HEK293 (cell line): ENCODE measurements around the gene ZNF611.

ENCODE experiments used
- CTCF ChIA-PET: fragments of 350-600 bp; formaldehyde crosslinking; extraction: SDS; loops from one replicate; lab custom pipeline; 2021; ENCODE audit warnings: antibody characterized with exemption; lab: Yijun Ruan, JAX
- POLR2A ChIA-PET: fragments of 300-600 bp; formaldehyde crosslinking; extraction: SDS; loops from one replicate; lab custom pipeline; 2020; ENCODE audit warnings: antibody characterized with exemption, inconsistent platforms; lab: Yijun Ruan, JAX
- H3K27ac ChIP-seq: fragments of 200-500 bp; sonication (Bioruptor generic); 2 replicates; pipeline ENCODE4 v1.5.1; 2014; ENCODE audit warnings: low read depth, low read length, control low read depth, inconsistent platforms; ENCODE audit errors: extremely low read depth
- H3K36me3 ChIP-seq, 2 experiments: fragments of 200-500 bp in 1 of 2; sonication (Bioruptor generic) in 1 of 2; 1 replicate in 1 of 2; 2 replicates in 1 of 2; pipeline ENCODE4 v1.5.1; 2014 to 2017; ENCODE audit warnings: inconsistent platforms in 2 of 2, low read length in 2 of 2; ENCODE audit not compliant: control insufficient read depth in 2 of 2, insufficient read depth in 1 of 2
- H3K4me1 ChIP-seq: fragments of 200-500 bp; sonication (Bioruptor generic); 2 replicates; pipeline ENCODE4 v1.5.1; 2014; ENCODE audit warnings: mild to moderate bottlenecking, low read length, inconsistent platforms; ENCODE audit not compliant: control insufficient read depth, insufficient read depth
- H3K4me3 ChIP-seq: 2 replicates; pipeline ENCODE4 v1.5.1; 2011; ENCODE audit warnings: low read depth, mild to moderate bottlenecking, control low read depth, low read length, moderate library complexity
- H3K9me3 ChIP-seq: fragments of 200-500 bp; sonication (Bioruptor generic); 2 replicates; pipeline ENCODE4 v1.5.1; 2014; ENCODE audit warnings: low read depth, low read length, inconsistent platforms; ENCODE audit not compliant: control insufficient read depth, insufficient read depth
- ATF2 ChIP-seq: fragments of 450-650 bp; formaldehyde crosslinking; IDR thresholded peaks from 2 replicates; pipeline ENCODE4 v1.5.1; 2016; ENCODE audit warnings: missing biosample characterization, missing genetic modification characterization, low read depth
- GLIS2 ChIP-seq: fragments of 450-650 bp; formaldehyde crosslinking; IDR thresholded peaks from 2 replicates; pipeline ENCODE4 v1.5.1; 2016; ENCODE audit warnings: missing biosample characterization, missing genetic modification characterization
- IKZF3 ChIP-seq: fragments of 450-650 bp; IDR thresholded peaks from 2 replicates; pipeline ENCODE4 v1.5.0; 2018; ENCODE audit warnings: missing biosample characterization, mild to moderate bottlenecking, missing genetic modification characterization, moderate library complexity
- TCF7L2 ChIP-seq: IDR thresholded peaks from 2 replicates; pipeline ENCODE4 v1.6.1; 2011; ENCODE audit warnings: low read depth, mild to moderate bottlenecking, inconsistent platforms, low read length, moderate library complexity, borderline replicate concordance
- ZNF146 ChIP-seq: fragments of 450-650 bp; formaldehyde crosslinking; IDR thresholded peaks from 2 replicates; pipeline ENCODE4 v1.5.1; 2016; ENCODE audit warnings: missing biosample characterization, missing genetic modification characterization
- ZNF274 ChIP-seq, 2 experiments: fragments of 200-500 bp in 1 of 2; fragments of 450-650 bp in 1 of 2; sonication (Bioruptor generic) in 1 of 2; formaldehyde crosslinking in 1 of 2; IDR thresholded peaks; 2 replicates each; pipeline versions ENCODE4 v1.5.1 to v1.6.1; 2014 to 2016; ENCODE audit warnings: borderline replicate concordance in 1 of 2, inconsistent platforms in 1 of 2, low read length in 1 of 2, missing biosample characterization in 1 of 2, missing genetic modification characterization in 1 of 2
- ZNF350 ChIP-seq: fragments of 450-650 bp; formaldehyde crosslinking; IDR thresholded peaks from 2 replicates; pipeline ENCODE4 v1.5.0; 2017; ENCODE audit warnings: missing biosample characterization, mild to moderate bottlenecking, missing genetic modification characterization
- ZNF529 ChIP-seq: fragments of 450-650 bp; formaldehyde crosslinking; IDR thresholded peaks from 2 replicates; pipeline ENCODE4 v1.5.1; 2017; ENCODE audit warnings: missing genetic modification characterization, missing biosample characterization; ENCODE audit not compliant: insufficient replicate concordance
- ZNF629 ChIP-seq: fragments of 450-650 bp; formaldehyde crosslinking; IDR thresholded peaks from 2 replicates; pipeline ENCODE4 v1.5.1; 2017; ENCODE audit warnings: missing biosample characterization, missing genetic modification characterization
- ZNF704 ChIP-seq: fragments of 450-650 bp; formaldehyde crosslinking; IDR thresholded peaks from 2 replicates; pipeline ENCODE4 v1.5.1; 2016; ENCODE audit warnings: missing biosample characterization, missing genetic modification characterization
- ZSCAN16 ChIP-seq: fragments of 450-650 bp; formaldehyde crosslinking; IDR thresholded peaks from 2 replicates; pipeline ENCODE4 v1.5.1; 2016; ENCODE audit warnings: missing biosample characterization, missing genetic modification characterization
- TF ChIP-seq, protein P1 (sequence below): fragments of 450-650 bp; formaldehyde crosslinking; IDR thresholded peaks from 2 replicates; pipeline ENCODE4 v1.5.1; 2016; ENCODE audit warnings: missing biosample characterization, missing genetic modification characterization
- TF ChIP-seq, protein P2 (sequence below): IDR thresholded peaks from 2 replicates; pipeline ENCODE4 v1.6.1; 2011; ENCODE audit warnings: mild to moderate bottlenecking, low read depth, low read length, borderline replicate concordance
- TF ChIP-seq, protein P3 (sequence below): fragments of 450-650 bp; formaldehyde crosslinking; IDR thresholded peaks from 2 replicates; pipeline ENCODE4 v1.5.1; 2016; ENCODE audit warnings: missing biosample characterization, missing genetic modification characterization

ZNF611 gene

GRCh38 chr19:52665027-52665426 lies 69.8 kb downstream of the ZNF611 start (continued):
- TF ChIP-seq, protein P1, sequence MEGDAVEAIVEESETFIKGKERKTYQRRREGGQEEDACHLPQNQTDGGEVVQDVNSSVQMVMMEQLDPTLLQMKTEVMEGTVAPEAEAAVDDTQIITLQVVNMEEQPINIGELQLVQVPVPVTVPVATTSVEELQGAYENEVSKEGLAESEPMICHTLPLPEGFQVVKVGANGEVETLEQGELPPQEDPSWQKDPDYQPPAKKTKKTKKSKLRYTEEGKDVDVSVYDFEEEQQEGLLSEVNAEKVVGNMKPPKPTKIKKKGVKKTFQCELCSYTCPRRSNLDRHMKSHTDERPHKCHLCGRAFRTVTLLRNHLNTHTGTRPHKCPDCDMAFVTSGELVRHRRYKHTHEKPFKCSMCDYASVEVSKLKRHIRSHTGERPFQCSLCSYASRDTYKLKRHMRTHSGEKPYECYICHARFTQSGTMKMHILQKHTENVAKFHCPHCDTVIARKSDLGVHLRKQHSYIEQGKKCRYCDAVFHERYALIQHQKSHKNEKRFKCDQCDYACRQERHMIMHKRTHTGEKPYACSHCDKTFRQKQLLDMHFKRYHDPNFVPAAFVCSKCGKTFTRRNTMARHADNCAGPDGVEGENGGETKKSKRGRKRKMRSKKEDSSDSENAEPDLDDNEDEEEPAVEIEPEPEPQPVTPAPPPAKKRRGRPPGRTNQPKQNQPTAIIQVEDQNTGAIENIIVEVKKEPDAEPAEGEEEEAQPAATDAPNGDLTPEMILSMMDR (tag by site-specific recombination): no peak
- TF ChIP-seq, protein P2, sequence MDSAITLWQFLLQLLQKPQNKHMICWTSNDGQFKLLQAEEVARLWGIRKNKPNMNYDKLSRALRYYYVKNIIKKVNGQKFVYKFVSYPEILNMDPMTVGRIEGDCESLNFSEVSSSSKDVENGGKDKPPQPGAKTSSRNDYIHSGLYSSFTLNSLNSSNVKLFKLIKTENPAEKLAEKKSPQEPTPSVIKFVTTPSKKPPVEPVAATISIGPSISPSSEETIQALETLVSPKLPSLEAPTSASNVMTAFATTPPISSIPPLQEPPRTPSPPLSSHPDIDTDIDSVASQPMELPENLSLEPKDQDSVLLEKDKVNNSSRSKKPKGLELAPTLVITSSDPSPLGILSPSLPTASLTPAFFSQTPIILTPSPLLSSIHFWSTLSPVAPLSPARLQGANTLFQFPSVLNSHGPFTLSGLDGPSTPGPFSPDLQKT: no peak
- TF ChIP-seq ZNF704 (tag by site-specific recombination): no peak
- no peak for TF ChIP-seq ZNF629 (tag by site-specific recombination)
- no peak for TF ChIP-seq IKZF3
- no peak for TF ChIP-seq ZNF529 (tag by site-specific recombination)
- TF ChIP-seq GLIS2 (tag by site-specific recombination): no peak
- no peak for TF ChIP-seq ZNF146
- no peak for TF ChIP-seq ATF2 (tag by site-specific recombination)
- TF ChIP-seq, protein P3, sequence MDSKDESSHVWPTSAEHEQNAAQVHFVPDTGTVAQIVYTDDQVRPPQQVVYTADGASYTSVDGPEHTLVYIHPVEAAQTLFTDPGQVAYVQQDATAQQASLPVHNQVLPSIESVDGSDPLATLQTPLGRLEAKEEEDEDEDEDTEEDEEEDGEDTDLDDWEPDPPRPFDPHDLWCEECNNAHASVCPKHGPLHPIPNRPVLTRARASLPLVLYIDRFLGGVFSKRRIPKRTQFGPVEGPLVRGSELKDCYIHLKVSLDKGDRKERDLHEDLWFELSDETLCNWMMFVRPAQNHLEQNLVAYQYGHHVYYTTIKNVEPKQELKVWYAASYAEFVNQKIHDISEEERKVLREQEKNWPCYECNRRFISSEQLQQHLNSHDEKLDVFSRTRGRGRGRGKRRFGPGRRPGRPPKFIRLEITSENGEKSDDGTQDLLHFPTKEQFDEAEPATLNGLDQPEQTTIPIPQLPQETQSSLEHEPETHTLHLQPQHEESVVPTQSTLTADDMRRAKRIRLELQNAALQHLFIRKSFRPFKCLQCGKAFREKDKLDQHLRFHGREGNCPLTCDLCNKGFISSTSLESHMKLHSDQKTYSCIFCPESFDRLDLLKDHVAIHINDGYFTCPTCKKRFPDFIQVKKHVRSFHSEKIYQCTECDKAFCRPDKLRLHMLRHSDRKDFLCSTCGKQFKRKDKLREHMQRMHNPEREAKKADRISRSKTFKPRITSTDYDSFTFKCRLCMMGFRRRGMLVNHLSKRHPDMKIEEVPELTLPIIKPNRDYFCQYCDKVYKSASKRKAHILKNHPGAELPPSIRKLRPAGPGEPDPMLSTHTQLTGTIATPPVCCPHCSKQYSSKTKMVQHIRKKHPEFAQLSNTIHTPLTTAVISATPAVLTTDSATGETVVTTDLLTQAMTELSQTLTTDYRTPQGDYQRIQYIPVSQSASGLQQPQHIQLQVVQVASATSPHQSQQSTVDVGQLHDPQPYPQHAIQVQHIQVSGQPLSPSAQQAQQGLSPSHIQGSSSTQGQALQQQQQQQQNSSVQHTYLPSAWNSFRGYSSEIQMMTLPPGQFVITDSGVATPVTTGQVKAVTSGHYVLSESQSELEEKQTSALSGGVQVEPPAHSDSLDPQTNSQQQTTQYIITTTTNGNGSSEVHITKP (tag by site-specific recombination): no peak

- Histone ChIP-seq H3K27ac (no peak overlapping the region), H3K4me3 (no peak overlapping the region), H3K4me1 (no peaks in the 10 kb centered on the region), H3K36me3 (peaks cover 0 to 26% of the 10 kb centered on the region in 2 experiments; a peak in 1 of 3 replicates), H3K9me3 (no peaks in the 10 kb centered on the region)
- ChIA-PET POLR2A (no interaction called here), CTCF (interaction anchor here (0.6 to 0.7 kb wide), 2 partner anchors 39 to 63 kb away, joined by 3 to 4 read pairs; no protein-coding TSS in a partner anchor)
- TF ChIP-seq ZNF274 (IDR thresholded peaks at IDR 0.05; ENCODE audit: low read length) (no peak), ZNF274 (tag by site-specific recombination; IDR thresholded peaks at IDR 0.05; ENCODE audit: borderline replicate concordance) (no peak), ZNF350 (no peak), ZSCAN16 (tag by site-specific recombination) (no peak), TCF7L2 (no peak)
These were observed 70.4 kb downstream of the ZNF611 start for GRCh38 chr19:52664461-52664860.
